Spinal cord (tissue), 10 donors: ENCODE data around the gene BAIAP3. TPM values are rescaled to one million over a fixed set of nuclear protein-coding genes. Genes with fewer than 3 reads are reported as not detected.

ENCODE experiments used
- DNase-seq, 6 donors: peaks; one replicate each; pipeline versions ENCODE4 v3.0.0 to v3.0.0-alpha.2; 2013 to 2015; ENCODE audit warnings: low spot score in 6 of 6, low read depth in 4 of 6
- H3K27ac ChIP-seq: one replicate; pipeline ENCODE4 v1.5.1; 2013; ENCODE audit warnings: low read depth, low read length, control low read depth
- H3K27me3 ChIP-seq: one replicate; pipeline ENCODE4 v1.6.1; 2013; ENCODE audit warnings: low read length; ENCODE audit not compliant: control insufficient read depth, insufficient read depth
- H3K36me3 ChIP-seq: one replicate; pipeline ENCODE4 v1.6.1; 2013; ENCODE audit warnings: low read length; ENCODE audit not compliant: control insufficient read depth, insufficient read depth
- H3K4me1 ChIP-seq: one replicate; pipeline ENCODE4 v1.6.1; 2013; ENCODE audit warnings: low read length; ENCODE audit not compliant: control insufficient read depth, insufficient read depth
- H3K4me3 ChIP-seq: one replicate; pipeline ENCODE4 v1.5.1; 2013; ENCODE audit warnings: low read depth, low read length, control low read depth
- H3K9me3 ChIP-seq: one replicate; pipeline ENCODE4 v1.6.1; 2013; ENCODE audit warnings: low read length; ENCODE audit not compliant: control insufficient read depth, insufficient read depth
- WGBS: methylation state at CpG from one replicate; pipeline ENCODE4 v1.1.5; 2013; ENCODE audit warnings: missing lambda C conversion rate; ENCODE audit not compliant: insufficient coverage; 5-methylcytosine and 5-hydroxymethylcytosine counted together
- polyA plus RNA-seq, 2 donors: library from polyadenylated mRNA; unstranded; fragments of 120-200 nt; gene quantifications; one replicate each; pipeline ENCODE4 v1.2.1, GENCODE V29; 2013; ENCODE audit not compliant: insufficient read length in 2 of 2
- total RNA-seq, 2 donors: library from RNA; depleted of rRNA in 1 of 2; stranded (reverse); fragments of 120-200 nt in 1 of 2; fragments of >200 nt in 1 of 2; gene quantifications; one replicate each; pipeline versions ENCODE4 v1.2.3 to v1.2.4, GENCODE V29; 2013 to 2014
- donor health status: healthy.

Gene BAIAP3
- total and polyA plus RNA-seq, 4 donors = 30.1 to 69.8 (median 52.2) TPM

GRCh38 chr16:1362807-1363206 is 29.4 kb downstream of the BAIAP3 start:
- 92% methylated on average over 9 of the region's 11 CpGs for WGBS
- Histone ChIP-seq H3K9me3 (no peaks in the 10 kb centered on the region), H3K4me3 (no peak overlapping the region), H3K27ac (no peak overlapping the region), H3K4me1 (no peaks in the 10 kb centered on the region), H3K36me3 (peaks cover 89% of the 10 kb centered on the region), H3K27me3 (no peaks in the 10 kb centered on the region)
- no peak for DNase-seq

GRCh38 chr16:1363501-1364041 is 30.1 kb downstream of the BAIAP3 start:
- Histone ChIP-seq H3K36me3 (peaks cover 87% of the 10 kb centered on the region), H3K9me3 (no peaks in the 10 kb centered on the region), H3K4me3 (no peak overlapping the region), H3K4me1 (no peaks in the 10 kb centered on the region), H3K27me3 (no peaks in the 10 kb centered on the region), H3K27ac (no peak overlapping the region)
- DNase-seq = peak in 1 of 6 donors; percentile 8
- WGBS = 53% methylated on average over 18 of the region's 18 CpGs

- no peak overlapping the region for H3K27ac ChIP-seq
- H3K36me3 ChIP-seq = peaks cover 86% of the 10 kb centered on the region
- H3K4me3 ChIP-seq = no peak overlapping the region
- no peaks in the 10 kb centered on the region for H3K4me1 ChIP-seq
- H3K9me3 ChIP-seq = no peaks in the 10 kb centered on the region
- WGBS = 92% methylated on average over 22 of the region's 22 CpGs
- H3K27me3 ChIP-seq = no peaks in the 10 kb centered on the region
- DNase-seq = no peak
These were observed 31.1 kb downstream of the BAIAP3 start for GRCh38 chr16:1364510-1364909.

GRCh38 chr16:1366060-1366711 is 32.7 kb downstream of the BAIAP3 start:
- Histone ChIP-seq H3K4me3 (no peak overlapping the region), H3K9me3 (no peaks in the 10 kb centered on the region), H3K27me3 (no peaks in the 10 kb centered on the region), H3K4me1 (no peaks in the 10 kb centered on the region), H3K36me3 (peaks cover 86% of the 10 kb centered on the region), H3K27ac (no peak overlapping the region)
- WGBS = 88% methylated on average over 29 of the region's 29 CpGs
- DNase-seq = no peak

- no peaks in the 10 kb centered on the region for H3K9me3 ChIP-seq
- 84% methylated on average over 24 of the region's 24 CpGs for WGBS
- H3K36me3 ChIP-seq = peaks cover 86% of the 10 kb centered on the region
- no peak for DNase-seq
- no peaks in the 10 kb centered on the region for H3K27me3 ChIP-seq
- H3K27ac ChIP-seq = no peak overlapping the region
- H3K4me3 ChIP-seq = no peak overlapping the region
- no peaks in the 10 kb centered on the region for H3K4me1 ChIP-seq
These were observed 33.4 kb downstream of the BAIAP3 start for GRCh38 chr16:1366712-1367299.

GRCh38 chr16:1367486-1368174 is 34.2 kb downstream of the BAIAP3 start:
- H3K27me3 ChIP-seq = no peaks in the 10 kb centered on the region
- H3K27ac ChIP-seq = no peak overlapping the region
- no peak for DNase-seq
- no peak overlapping the region for H3K4me3 ChIP-seq
- H3K9me3 ChIP-seq = no peaks in the 10 kb centered on the region
- WGBS = 86% methylated on average over 12 of the region's 27 CpGs
- peaks cover 85% of the 10 kb centered on the region for H3K36me3 ChIP-seq
- H3K4me1 ChIP-seq = no peaks in the 10 kb centered on the region

- no peaks in the 10 kb centered on the region for H3K9me3 ChIP-seq
- H3K4me1 ChIP-seq = no peaks in the 10 kb centered on the region
- peaks cover 76% of the 10 kb centered on the region for H3K36me3 ChIP-seq
- DNase-seq = no peak
- H3K4me3 ChIP-seq = no peak overlapping the region
- WGBS = 88% methylated on average over 29 of the region's 33 CpGs
- no peaks in the 10 kb centered on the region for H3K27me3 ChIP-seq
- no peak overlapping the region for H3K27ac ChIP-seq
These were observed 37.9 kb downstream of the BAIAP3 start for GRCh38 chr16:1371054-1371978.

GRCh38 chr16:1372292-1372950 is 39.0 kb downstream of the BAIAP3 start:
- Histone ChIP-seq H3K36me3 (peaks cover 75% of the 10 kb centered on the region), H3K27me3 (no peaks in the 10 kb centered on the region), H3K9me3 (no peaks in the 10 kb centered on the region), H3K4me1 (peaks cover 4% of the 10 kb centered on the region), H3K27ac (no peak overlapping the region), H3K4me3 (no peak overlapping the region)
- no peak for DNase-seq
- WGBS = 98% methylated on average over 9 of the region's 21 CpGs
